HepG2 (cell line): ENCODE results near the gene PCOLCE2. TPM values are rescaled to one million over a fixed set of nuclear protein-coding genes. Genes with fewer than 3 reads are reported as not detected.

Experiments
- ATAC-seq: fragments of 200-7000 bp; cut with Tn5 transposase; 3 replicates; pipeline ENCODE4 v1.9.1; 2020; ENCODE audit warnings: mild to moderate bottlenecking, moderate library complexity
- BruUV-seq: library from RNA; stranded (reverse); fragments of 400-500 nt; replicated peaks from 2 replicates; lab custom pipeline; 2021; lab: Mats Ljungman, UMichigan
- CTCF ChIA-PET: fragments of 300-600 bp; formaldehyde crosslinking; extraction: SDS; loops from one replicate; lab custom pipeline; 2021; ENCODE audit warnings: low total read pairs, inconsistent platforms, low intra/inter-chr PET ratio; lab: Yijun Ruan, JAX
- POLR2A ChIA-PET: fragments of 350-600 bp; sonication (Branson Sonifier 250); formaldehyde crosslinking; loops from one replicate; lab custom pipeline; 2020; ENCODE audit warnings: antibody characterized with exemption, inconsistent platforms; lab: Yijun Ruan, JAX
- DNase-seq: peaks from one replicate; pipeline ENCODE4 v3.0.0-alpha.2; 2015; ENCODE audit warnings: low spot score
- FAIRE-seq: peaks from 3 replicates; lab custom pipeline; 2011; peaks lifted over from hg19 to GRCh38; lab: Jason Lieb, UNC
- H2AFZ ChIP-seq: one replicate; pipeline ENCODE4 v1.6.1; 2011; ENCODE audit warnings: low read length, inconsistent platforms
- H3K27ac ChIP-seq: fragments of 300-600 bp; 3 replicates; pipeline ENCODE4 v1.8.0; 2011; ENCODE audit warnings: mixed run types, mild to moderate bottlenecking, mixed read lengths, low read length, inconsistent platforms; ENCODE audit not compliant: insufficient read depth; ENCODE audit errors: extremely low read length
- H3K27me3 ChIP-seq, 2 experiments: fragments of 200-600 bp in 1 of 2; 2 replicates in 1 of 2; 3 replicates in 1 of 2; pipeline versions ENCODE4 v1.6.0 to v1.8.0; 2011; ENCODE audit warnings: low read length in 2 of 2, mild to moderate bottlenecking in 2 of 2, moderate library complexity in 2 of 2, inconsistent platforms in 1 of 2; ENCODE audit not compliant: insufficient read depth in 2 of 2, control insufficient read depth in 1 of 2
- H3K36me3 ChIP-seq, 2 experiments: fragments of 200-600 bp in 1 of 2; replicated peaks in 1 of 2; 2 replicates in 1 of 2; 3 replicates in 1 of 2; pipeline versions ENCODE4 v1.5.1 to v1.8.0; 2011; ENCODE audit warnings: low read length in 2 of 2, inconsistent platforms in 1 of 2; ENCODE audit not compliant: insufficient read depth in 2 of 2, control insufficient read depth in 1 of 2
- H3K4me1 ChIP-seq: 2 replicates; pipeline ENCODE4 v1.5.1; 2012; ENCODE audit warnings: low read length, inconsistent platforms; ENCODE audit not compliant: insufficient read depth
- H3K4me2 ChIP-seq: 2 replicates; pipeline ENCODE4 v1.6.0; 2011; ENCODE audit warnings: low read depth, low read length, inconsistent platforms
- H3K4me3 ChIP-seq, 3 experiments: fragments of 200-600 bp in 1 of 3; sonication (generic), shearing (Covaris generic) in 1 of 3; replicated peaks in 1 of 3; 2 replicates each; pipeline ENCODE4 v1.5.1; 2011 to 2016; ENCODE audit warnings: low read length in 3 of 3, inconsistent platforms in 2 of 3, low read depth in 2 of 3, mild to moderate bottlenecking in 2 of 3, control low read depth in 1 of 3, mixed read lengths in 1 of 3; ENCODE audit not compliant: insufficient read depth in 1 of 3
- H3K79me2 ChIP-seq: one replicate; pipeline ENCODE4 v1.6.1; 2011; ENCODE audit warnings: low read length, inconsistent platforms; ENCODE audit not compliant: insufficient read depth
- H3K9ac ChIP-seq: 2 replicates; pipeline ENCODE4 v1.6.0; 2011; ENCODE audit warnings: mild to moderate bottlenecking, low read depth, low read length, inconsistent platforms; ENCODE audit not compliant: insufficient read depth
- H3K9me3 ChIP-seq: 2 replicates; pipeline ENCODE4 v1.5.1; 2012; ENCODE audit warnings: mild to moderate bottlenecking, low read length
- H4K20me1 ChIP-seq: 2 replicates; pipeline ENCODE4 v1.6.0; 2011; ENCODE audit warnings: inconsistent platforms, mild to moderate bottlenecking, low read length, moderate library complexity; ENCODE audit not compliant: insufficient read depth
- CEBPZ ChIP-seq: IDR thresholded peaks from 2 replicates; pipeline ENCODE4 v1.6.1; 2012; ENCODE audit warnings: low read length, improper control_type of control experiment
- TBX3 ChIP-seq: fragments of 450-650 bp; IDR thresholded peaks from 2 replicates; pipeline ENCODE4 v1.6.1; 2017; ENCODE audit warnings: antibody characterized with exemption, mild to moderate bottlenecking, inconsistent platforms, borderline replicate concordance
- WGBS: methylation state at CpG from one replicate; pipeline ENCODE4 v1.1.6; 2017; ENCODE audit warnings: low lambda C conversion rate; 5-methylcytosine and 5-hydroxymethylcytosine counted together
- in situ Hi-C: cut with HindIII; loops from 2 replicates; pipeline ENCODE4 v1.10.0; 2017; ENCODE audit warnings: low pct_unique_long_range_greater_than_20kb; ENCODE audit not compliant: extremely low pct_ligation_motif_present
- intact Hi-C: fragments of 100-400 bp; cut with micrococcal nuclease; formaldehyde crosslinking; loops from one replicate; pipeline ENCODE4 v1.10.0; 2022; ENCODE audit not compliant: unreplicated experiment
- polyA plus RNA-seq, 8 experiments: library from polyadenylated mRNA; depleted of rRNA in 3 of 8; stranded (reverse) in 7 of 8; unstranded in 1 of 8; fragments of >200 nt; fragmentation: Illumina TruSeq in 4 of 8; extraction: Trizol in 4 of 8; gene quantifications; 2 replicates each; pipeline versions ENCODE4 v1.2.1 to v1.2.3, GENCODE V29; 2011 to 2016; ENCODE audit warnings: low read depth in 4 of 8, missing spikeins in 1 of 8, mixed read lengths in 1 of 8; ENCODE audit not compliant: insufficient read depth in 1 of 8
- total RNA-seq, 5 experiments: library from RNA; depleted of rRNA; stranded (reverse); fragments of >200 nt; fragmentation: Illumina TruSeq; extraction: Trizol; gene quantifications; 2 replicates each; pipeline ENCODE4 v1.2.3, GENCODE V29; 2016; ENCODE audit warnings: low read depth in 1 of 5
- TF ChIP-seq, protein P1 (sequence below): sonication (generic); formaldehyde crosslinking; IDR thresholded peaks from 2 replicates; pipeline ENCODE4 v1.4.0; 2020; ENCODE audit warnings: missing genetic modification reagents, borderline replicate concordance

Gene PCOLCE2
- total and polyA plus RNA-seq, 2 of the 13 experiments (the other 11 are each of a cell fraction or from before 2014, with no cell fraction given) = 0.71 to 2.0 TPM

DNA sequence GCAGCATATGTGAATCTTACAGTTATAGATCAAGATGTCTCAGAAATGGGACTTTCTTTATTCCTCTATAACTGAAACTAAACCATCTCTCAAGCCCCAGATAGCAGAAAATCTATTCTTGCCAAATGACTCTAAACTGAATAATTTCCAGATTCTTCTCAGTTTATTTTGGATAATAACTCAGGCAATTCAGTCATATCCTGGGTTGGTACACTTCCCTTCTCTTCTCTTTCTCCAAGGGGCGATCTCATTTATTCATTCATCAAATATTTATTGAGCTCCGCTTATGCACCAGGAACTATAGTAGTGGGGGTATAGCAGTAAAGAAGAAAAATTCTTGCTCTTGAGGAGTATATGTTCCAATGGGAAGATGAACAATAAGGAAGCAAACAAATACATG is 13.5 kb upstream of the PCOLCE2 start:
- POLR2A ChIA-PET = no interaction called here
- FAIRE-seq (no peak), DNase-seq (no peak), ATAC-seq (no peak)
- Histone ChIP-seq H3K27ac (no peak overlapping the region), H3K4me1 (peaks cover 6% of the 10 kb centered on the region; the same call in 1 of the 2 replicates), H3K9me3 (no peaks in the 10 kb centered on the region), H3K4me3 (no peak overlapping the region), H3K27me3 (no peaks in the 10 kb centered on the region; a peak in 2 of 5 replicates), H4K20me1 (no peaks in the 10 kb centered on the region), H3K4me2 (no peak overlapping the region), H2AFZ (no peak overlapping the region), H3K36me3 (no peaks in the 10 kb centered on the region), H3K79me2 (no peaks in the 10 kb centered on the region), H3K9ac (no peak overlapping the region)
- in situ Hi-C loops (no loop called here), intact Hi-C loops (no loop called here)
- BruUV-seq = no TSS peak
- WGBS = 83% methylated on average over 2 of the region's 2 CpGs
- CTCF ChIA-PET = no interaction called here
- TF ChIP-seq, protein P1, sequence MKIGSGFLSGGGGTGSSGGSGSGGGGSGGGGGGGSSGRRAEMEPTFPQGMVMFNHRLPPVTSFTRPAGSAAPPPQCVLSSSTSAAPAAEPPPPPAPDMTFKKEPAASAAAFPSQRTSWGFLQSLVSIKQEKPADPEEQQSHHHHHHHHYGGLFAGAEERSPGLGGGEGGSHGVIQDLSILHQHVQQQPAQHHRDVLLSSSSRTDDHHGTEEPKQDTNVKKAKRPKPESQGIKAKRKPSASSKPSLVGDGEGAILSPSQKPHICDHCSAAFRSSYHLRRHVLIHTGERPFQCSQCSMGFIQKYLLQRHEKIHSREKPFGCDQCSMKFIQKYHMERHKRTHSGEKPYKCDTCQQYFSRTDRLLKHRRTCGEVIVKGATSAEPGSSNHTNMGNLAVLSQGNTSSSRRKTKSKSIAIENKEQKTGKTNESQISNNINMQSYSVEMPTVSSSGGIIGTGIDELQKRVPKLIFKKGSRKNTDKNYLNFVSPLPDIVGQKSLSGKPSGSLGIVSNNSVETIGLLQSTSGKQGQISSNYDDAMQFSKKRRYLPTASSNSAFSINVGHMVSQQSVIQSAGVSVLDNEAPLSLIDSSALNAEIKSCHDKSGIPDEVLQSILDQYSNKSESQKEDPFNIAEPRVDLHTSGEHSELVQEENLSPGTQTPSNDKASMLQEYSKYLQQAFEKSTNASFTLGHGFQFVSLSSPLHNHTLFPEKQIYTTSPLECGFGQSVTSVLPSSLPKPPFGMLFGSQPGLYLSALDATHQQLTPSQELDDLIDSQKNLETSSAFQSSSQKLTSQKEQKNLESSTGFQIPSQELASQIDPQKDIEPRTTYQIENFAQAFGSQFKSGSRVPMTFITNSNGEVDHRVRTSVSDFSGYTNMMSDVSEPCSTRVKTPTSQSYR = no peak
- TF ChIP-seq CEBPZ = no peak
- TF ChIP-seq TBX3 = no peak
